C4-2B (cell line): Measurements from ENCODE around the gene GPR137.

Experiments
- CTCF ChIP-seq: fragments of 450-650 bp; conservative IDR thresholded peaks from 2 replicates; pipeline ENCODE4 v1.5.1; 2017; ENCODE audit warnings: mild to moderate bottlenecking
- ZFX ChIP-seq: fragments of 450-650 bp; IDR thresholded peaks from 2 replicates; pipeline ENCODE4 v1.6.1; 2017

GRCh38 chr11:64322925-64323260, 37.2 kb downstream of the GPR137 start:
- TF ChIP-seq CTCF (no peak), ZFX (no peak)
